Osteoblast (primary cell): ENCODE measurements around the gene CXorf49. TPM values are rescaled to one million over a fixed set of nuclear protein-coding genes. Genes with fewer than 3 reads are reported as not detected.
"Not testable (repeated sequence)": the region's sequence is repeated elsewhere in the genome, so short reads cannot be mapped to it uniquely, and the experiment has no call there.

Experiments
- DNase-seq: peaks from one replicate; pipeline ENCODE4 v3.0.0; 2011; ENCODE audit warnings: low spot score, mixed read lengths; ENCODE audit not compliant: insufficient read length; ENCODE audit errors: missing footprints
- H2AFZ ChIP-seq: 2 replicates; pipeline ENCODE4 v1.6.0; 2011; ENCODE audit warnings: mild to moderate bottlenecking, low read length
- H3K27ac ChIP-seq: 2 replicates; pipeline ENCODE4 v1.5.1; 2011; ENCODE audit warnings: mild to moderate bottlenecking, low read depth, low read length, moderate library complexity
- H3K27me3 ChIP-seq: 2 replicates; pipeline ENCODE4 v1.6.0; 2012; ENCODE audit warnings: mild to moderate bottlenecking, control low read depth, inconsistent platforms, low read length, moderate library complexity; ENCODE audit not compliant: insufficient read depth
- H3K36me3 ChIP-seq: 2 replicates; pipeline ENCODE4 v1.5.1; 2011; ENCODE audit warnings: mild to moderate bottlenecking, low read length, control low read depth, moderate library complexity; ENCODE audit not compliant: insufficient read depth
- H3K4me1 ChIP-seq: 2 replicates; pipeline ENCODE4 v1.5.1; 2011; ENCODE audit warnings: mild to moderate bottlenecking, low read length, control low read depth, moderate library complexity; ENCODE audit not compliant: insufficient read depth
- H3K4me2 ChIP-seq: 2 replicates; pipeline ENCODE4 v1.6.0; 2011; ENCODE audit warnings: mild to moderate bottlenecking, low read length; ENCODE audit not compliant: insufficient read depth
- H3K4me3 ChIP-seq: fragments of 200-600 bp; sonication (generic); 3 replicates; pipeline ENCODE4 v1.5.1; 2012; ENCODE audit warnings: mild to moderate bottlenecking, low read length, inconsistent platforms; ENCODE audit not compliant: insufficient read depth
- H3K79me2 ChIP-seq: 2 replicates; pipeline ENCODE4 v1.6.0; 2012; ENCODE audit warnings: mild to moderate bottlenecking, low read length, control low read depth, inconsistent platforms; ENCODE audit not compliant: insufficient read depth
- H3K9me3 ChIP-seq: 2 replicates; pipeline ENCODE4 v1.5.1; 2011; ENCODE audit warnings: low read depth, low read length, control low read depth
- H4K20me1 ChIP-seq: 2 replicates; pipeline ENCODE4 v1.6.0; 2012; ENCODE audit warnings: mild to moderate bottlenecking, low read length, control low read depth; ENCODE audit not compliant: insufficient read depth
- total RNA-seq: library from RNA; depleted of rRNA; stranded (reverse); fragments of >200 nt; gene quantifications from 2 replicates; pipeline ENCODE4 v1.2.3, GENCODE V29; 2012

CXorf49 gene
- total RNA-seq, 1 donor, result not detected

DNA sequence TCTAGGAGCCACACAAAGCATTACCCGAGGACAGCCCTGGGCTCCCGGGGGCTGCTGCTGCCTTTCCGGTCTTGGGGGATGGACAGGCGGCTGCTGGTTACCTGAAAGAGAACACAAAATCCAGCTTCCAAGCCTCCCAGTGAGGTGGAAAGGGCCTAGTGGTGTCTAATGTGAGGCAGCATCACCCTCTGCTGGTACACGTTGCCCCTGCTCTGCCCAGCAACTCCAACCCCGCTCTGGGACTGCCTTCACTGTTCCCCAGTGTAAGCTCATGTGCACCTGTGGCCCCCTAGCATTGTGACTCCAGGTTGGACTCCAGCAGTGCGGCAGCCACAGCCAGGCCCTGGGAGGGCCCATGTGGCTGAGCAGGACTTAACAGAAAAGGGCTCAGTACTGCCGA lies 2.5 kb downstream of the CXorf49 start:
- not testable (repeated sequence) for H4K20me1 ChIP-seq, H3K4me3 ChIP-seq, H2AFZ ChIP-seq, H3K27me3 ChIP-seq, H3K79me2 ChIP-seq, H3K9me3 ChIP-seq, H3K27ac ChIP-seq, H3K4me2 ChIP-seq, H3K4me1 ChIP-seq, H3K36me3 ChIP-seq, DNase-seq

- not testable (repeated sequence) for DNase-seq, H3K9me3 ChIP-seq, H3K4me3 ChIP-seq, H3K36me3 ChIP-seq, H3K27ac ChIP-seq, H3K79me2 ChIP-seq, H3K4me2 ChIP-seq, H4K20me1 ChIP-seq, H3K27me3 ChIP-seq, H2AFZ ChIP-seq, H3K4me1 ChIP-seq
Observed at GRCh38 chrX:71714064-71714463, 4.0 kb downstream of the CXorf49 start.

DNA sequence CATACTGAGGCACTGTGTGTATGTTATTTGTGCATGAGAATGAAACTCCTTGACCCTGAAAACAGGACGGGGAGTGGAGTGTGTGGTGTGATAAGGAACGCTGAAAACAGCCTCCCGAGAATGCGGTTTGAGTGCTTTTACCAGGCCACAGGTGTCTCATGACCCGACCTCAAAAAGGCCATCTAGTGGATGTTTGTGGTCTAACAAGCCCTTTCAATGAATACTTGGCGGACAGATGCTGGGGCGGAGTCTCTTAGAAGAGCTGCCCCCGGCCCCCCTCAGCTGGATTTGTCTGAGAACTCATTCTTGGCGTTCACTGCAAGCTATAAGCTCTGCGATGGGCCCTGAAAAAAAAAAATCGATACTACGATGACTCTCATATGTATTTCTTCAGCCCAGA lies 15.2 kb downstream of the CXorf49 start:
- H2AFZ ChIP-seq, H3K79me2 ChIP-seq, H3K36me3 ChIP-seq, DNase-seq, H3K27me3 ChIP-seq, H3K9me3 ChIP-seq, H3K27ac ChIP-seq, H3K4me2 ChIP-seq, H4K20me1 ChIP-seq, H3K4me1 ChIP-seq, H3K4me3 ChIP-seq: not testable (repeated sequence)

GRCh38 chrX:71699023-71699344 lies 19.1 kb downstream of the CXorf49 start:
- not testable (repeated sequence) for H3K4me1 ChIP-seq, DNase-seq, H3K27me3 ChIP-seq, H3K36me3 ChIP-seq, H3K79me2 ChIP-seq, H3K27ac ChIP-seq, H3K4me3 ChIP-seq, H3K4me2 ChIP-seq, H4K20me1 ChIP-seq, H2AFZ ChIP-seq, H3K9me3 ChIP-seq

- H3K79me2 ChIP-seq, H2AFZ ChIP-seq, H3K4me3 ChIP-seq, H3K36me3 ChIP-seq, H4K20me1 ChIP-seq, H3K4me2 ChIP-seq, DNase-seq, H3K4me1 ChIP-seq, H3K9me3 ChIP-seq, H3K27me3 ChIP-seq, H3K27ac ChIP-seq: not testable (repeated sequence)
Observed at GRCh38 chrX:71698299-71699022, 19.6 kb downstream of the CXorf49 start.

GRCh38 chrX:71697466-71698298 lies 20.4 kb downstream of the CXorf49 start:
- DNase-seq, H3K4me2 ChIP-seq, H3K4me1 ChIP-seq, H3K27me3 ChIP-seq, H3K27ac ChIP-seq, H2AFZ ChIP-seq, H4K20me1 ChIP-seq, H3K9me3 ChIP-seq, H3K4me3 ChIP-seq, H3K79me2 ChIP-seq, H3K36me3 ChIP-seq: not testable (repeated sequence)

DNA sequence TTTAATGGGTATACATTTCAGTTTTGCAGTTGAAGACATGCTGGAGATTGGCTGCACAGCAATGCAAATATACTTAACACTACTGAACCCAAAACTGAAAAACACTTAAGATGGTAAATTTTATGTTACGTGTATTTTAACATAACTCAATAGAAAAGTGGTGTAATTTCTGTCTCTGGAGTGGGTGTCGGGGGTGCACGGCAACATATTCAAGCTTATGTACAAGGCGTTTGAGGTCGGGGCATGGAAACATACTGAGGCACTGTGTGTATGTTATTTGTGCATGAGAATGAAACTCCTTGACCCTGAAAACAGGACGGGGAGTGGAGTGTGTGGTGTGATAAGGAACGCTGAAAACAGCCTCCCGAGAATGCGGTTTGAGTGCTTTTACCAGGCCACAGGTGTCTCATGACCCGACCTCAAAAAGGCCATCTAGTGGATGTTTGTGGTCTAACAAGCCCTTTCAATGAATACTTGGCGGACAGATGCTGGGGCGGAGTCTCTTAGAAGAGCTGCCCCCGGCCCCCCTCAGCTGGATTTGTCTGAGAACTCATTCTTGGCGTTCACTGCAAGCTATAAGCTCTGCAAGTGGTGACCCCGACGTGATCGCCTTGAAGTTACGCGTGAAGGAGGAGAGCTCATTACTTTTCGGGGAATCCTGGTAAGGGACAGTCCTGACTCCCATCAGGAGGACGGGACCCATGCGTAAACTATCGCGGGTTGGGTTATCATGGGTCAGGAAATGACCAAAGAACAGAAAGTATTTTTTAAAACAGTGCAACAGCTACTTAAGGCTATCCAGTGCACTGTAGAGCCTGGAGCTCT lies 21.2 kb downstream of the CXorf49 start:
- not testable (repeated sequence) for DNase-seq, H3K4me3 ChIP-seq, H3K79me2 ChIP-seq, H3K9me3 ChIP-seq, H3K4me1 ChIP-seq, H3K27me3 ChIP-seq, H3K4me2 ChIP-seq, H2AFZ ChIP-seq, H3K36me3 ChIP-seq, H4K20me1 ChIP-seq, H3K27ac ChIP-seq
